ENCODE data around the gene MT1M. TPM values are rescaled to one million over a fixed set of nuclear protein-coding genes. Genes with fewer than 3 reads are reported as not detected.
A peak's percentile ranks its signal among the peaks of the same experiment; 100 is the strongest.
"Not testable (repeated sequence)": the region's sequence is repeated elsewhere in the genome, so short reads cannot be mapped to it uniquely, and the experiment has no call there.

The MT1M gene
- total RNA-seq: 0.35 to 0.59 TPM in 2 of 3 replicates, not detected in the other
- long read RNA-seq: 0 reads

DNA sequence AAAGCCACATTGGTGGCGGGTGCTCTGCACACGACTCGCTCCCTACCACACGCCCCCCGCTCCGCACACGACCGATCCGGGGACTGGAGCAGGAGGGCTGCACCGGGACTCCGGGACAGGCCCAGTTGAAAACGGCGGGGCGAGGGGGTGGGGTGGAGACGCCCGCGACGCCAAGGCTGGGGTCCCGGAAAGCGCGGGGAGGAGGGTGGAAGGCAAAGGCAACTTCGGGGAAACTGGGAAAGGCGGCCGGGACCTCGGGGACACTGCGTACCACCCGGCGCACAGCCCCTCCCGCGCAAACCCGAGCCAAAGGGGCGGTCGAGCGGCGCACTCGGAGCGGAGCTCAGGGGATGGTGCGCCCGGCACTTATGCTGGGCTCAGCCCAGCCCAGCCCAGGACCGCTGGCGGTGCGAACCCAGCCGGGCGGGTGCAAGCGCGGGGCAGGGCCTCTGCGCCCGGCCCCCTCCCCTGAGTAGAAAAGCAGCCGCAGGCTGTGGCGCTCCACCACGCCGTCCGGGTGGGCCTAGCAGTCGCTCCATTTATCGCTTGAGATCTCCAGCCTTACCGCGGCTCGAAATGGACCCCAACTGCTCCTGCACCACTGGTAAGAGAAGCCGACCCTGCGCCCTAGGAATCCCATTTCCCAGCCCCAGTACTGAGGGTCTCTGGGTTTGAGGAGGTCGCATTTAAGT lies at the start of gene MT1M:
MT1M (plus strand) TSS at position 504 of the 692 bp plus-strand sequence; CDS start at position 577, 73 bp downstream.
- no peak for DNase-seq (ENCODE audit: low spot score)
- no peak within 1 kb of the TSS for H3K27ac Mint-ChIP-seq (ENCODE audit: unreplicated experiment)
- TF ChIP-seq CTCF (IDR thresholded peaks at IDR 0.05): no peak
- H3K27me3 Mint-ChIP-seq (ENCODE audit: low read depth): peaks cover 38% of the 10 kb centered on the region
- H3K9me3 Mint-ChIP-seq (ENCODE audit: low read depth): no peaks in the 10 kb centered on the region
- peaks cover 20% of the 10 kb centered on the region for H3K4me1 Mint-ChIP-seq (ENCODE audit: low read depth)
- H3K4me3 Mint-ChIP-seq (ENCODE audit: unreplicated experiment): peak within 1 kb of the TSS; percentile 71
- H3K36me3 Mint-ChIP-seq (ENCODE audit: low read depth): no peaks in the 10 kb centered on the region

DNA sequence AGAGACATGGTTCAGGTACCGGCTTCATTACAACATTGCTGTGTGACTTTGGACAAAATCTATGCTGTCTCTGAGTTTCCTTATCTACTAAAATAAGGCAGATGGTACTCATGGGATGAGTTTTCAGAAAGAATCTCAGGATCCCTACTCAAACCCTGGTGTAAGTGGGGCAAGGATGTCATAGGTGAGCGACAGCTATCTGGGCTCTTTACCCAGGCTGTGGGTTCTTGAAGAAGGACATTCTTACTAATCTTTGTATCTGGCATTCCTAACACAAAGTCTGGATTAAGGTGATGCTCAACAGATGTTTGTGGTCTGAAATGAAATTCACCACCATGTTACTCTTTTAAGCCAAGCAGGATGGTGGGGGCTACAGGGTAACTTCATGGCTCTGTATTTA lies 49.5 kb upstream of the MT1M start:
- not testable (repeated sequence) for H3K36me3 Mint-ChIP-seq (ENCODE audit: low read depth); H3K9me3 Mint-ChIP-seq (ENCODE audit: low read depth); H3K27me3 Mint-ChIP-seq (ENCODE audit: low read depth); H3K27ac Mint-ChIP-seq (ENCODE audit: unreplicated experiment); DNase-seq (ENCODE audit: low spot score); H3K4me1 Mint-ChIP-seq (ENCODE audit: low read depth); H3K4me3 Mint-ChIP-seq (ENCODE audit: unreplicated experiment)

DNA sequence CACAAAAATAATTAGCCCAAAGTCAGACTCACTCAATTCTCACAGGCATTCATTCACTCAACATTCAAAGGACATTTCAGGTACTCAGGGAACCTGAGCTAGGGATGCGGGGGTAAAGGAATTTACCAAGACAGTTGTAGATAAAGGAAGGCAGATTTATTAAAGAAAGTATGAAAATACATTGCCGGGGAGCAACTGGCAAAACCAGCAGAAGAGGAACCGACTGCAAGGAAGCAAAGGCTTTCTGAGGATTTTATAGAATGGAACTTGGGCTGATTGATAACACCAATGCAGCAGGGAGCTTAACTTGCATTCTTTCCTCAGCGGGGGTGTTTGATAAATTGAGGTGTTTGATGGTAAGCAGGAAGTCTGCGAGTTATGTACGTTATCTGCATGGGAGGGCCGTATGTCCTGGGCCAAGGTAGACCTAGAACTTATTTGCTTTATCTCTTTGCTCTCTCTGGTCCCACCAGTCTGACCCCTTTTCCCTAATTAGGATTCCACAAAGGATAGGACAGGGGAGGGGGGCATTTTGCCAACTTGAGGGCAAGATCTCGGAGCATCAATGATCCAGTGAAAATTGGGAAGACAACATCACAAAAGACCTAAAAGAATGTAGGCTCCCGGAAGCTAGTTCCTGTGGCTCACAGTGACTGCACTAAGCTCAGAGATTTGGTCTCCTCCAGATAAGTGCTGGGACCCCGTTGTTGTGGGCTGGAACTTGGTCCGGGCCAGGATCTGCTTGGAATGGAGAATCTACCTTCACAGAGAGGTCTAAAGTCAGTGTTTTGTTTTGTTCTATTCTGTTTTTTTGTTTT lies 48.9 kb upstream of the MT1M start:
- peaks cover 7% of the 10 kb centered on the region for H3K27me3 Mint-ChIP-seq (ENCODE audit: low read depth)
- no peak for DNase-seq (ENCODE audit: low spot score)
- no peaks in the 10 kb centered on the region for H3K36me3 Mint-ChIP-seq (ENCODE audit: low read depth)
- no peaks in the 10 kb centered on the region for H3K9me3 Mint-ChIP-seq (ENCODE audit: low read depth)
- H3K4me3 Mint-ChIP-seq (ENCODE audit: unreplicated experiment): no peak overlapping the region
- no peak for TF ChIP-seq CTCF (IDR thresholded peaks at IDR 0.05)
- H3K27ac Mint-ChIP-seq (ENCODE audit: unreplicated experiment): no peak overlapping the region
- H3K4me1 Mint-ChIP-seq (ENCODE audit: low read depth): peaks cover 9% of the 10 kb centered on the region

GRCh38 chr16:56584276-56584675 lies 48.2 kb upstream of the MT1M start:
- Mint-ChIP-seq H3K36me3 (ENCODE audit: low read depth) (no peaks in the 10 kb centered on the region), H3K9me3 (ENCODE audit: low read depth) (no peaks in the 10 kb centered on the region), H3K27ac (ENCODE audit: unreplicated experiment) (no peak overlapping the region), H3K27me3 (ENCODE audit: low read depth) (peaks cover 11% of the 10 kb centered on the region), H3K4me3 (ENCODE audit: unreplicated experiment) (no peak overlapping the region), H3K4me1 (ENCODE audit: low read depth) (peaks cover 13% of the 10 kb centered on the region)
- TF ChIP-seq CTCF (IDR thresholded peaks at IDR 0.05): no peak
- DNase-seq (ENCODE audit: low spot score): no peak

DNA sequence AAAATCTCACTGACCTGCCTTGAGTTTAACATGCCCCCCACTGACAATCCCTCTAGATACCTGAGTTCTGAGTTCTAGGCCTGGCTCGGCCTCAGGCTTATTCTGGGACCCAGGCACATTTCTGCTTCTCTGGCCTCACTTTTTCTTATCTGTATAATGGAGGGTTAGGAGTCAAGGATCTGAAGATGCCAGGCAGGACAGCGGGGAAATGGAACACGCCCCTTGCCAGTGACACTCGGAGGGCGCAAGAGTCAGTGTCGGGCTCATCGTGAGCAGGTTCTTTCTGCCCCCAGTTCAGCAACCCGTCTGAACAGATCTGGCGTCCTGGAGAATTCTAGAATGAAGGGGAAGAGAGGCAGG lies 43.7 kb upstream of the MT1M start:
- H3K27ac Mint-ChIP-seq (ENCODE audit: unreplicated experiment): no peak overlapping the region
- H3K4me3 Mint-ChIP-seq (ENCODE audit: unreplicated experiment): peak overlapping the region; percentile 68
- peaks cover 17% of the 10 kb centered on the region for H3K27me3 Mint-ChIP-seq (ENCODE audit: low read depth)
- DNase-seq (ENCODE audit: low spot score): no peak
- no peaks in the 10 kb centered on the region for H3K9me3 Mint-ChIP-seq (ENCODE audit: low read depth)
- peaks cover 13% of the 10 kb centered on the region for H3K4me1 Mint-ChIP-seq (ENCODE audit: low read depth)
- no peaks in the 10 kb centered on the region for H3K36me3 Mint-ChIP-seq (ENCODE audit: low read depth)
- TF ChIP-seq CTCF (IDR thresholded peaks at IDR 0.05): no peak
